Right ventricle myocardium superior (tissue), 1 donor: ENCODE results near the gene CDC42BPA. TPM values are rescaled to one million over a fixed set of nuclear protein-coding genes. Genes with fewer than 3 reads are reported as not detected.

Experiments used
- ATAC-seq: fragments of 200-7000 bp; cut with Tn5 transposase; one replicate; pipeline ENCODE4 v1.9.1; 2020; ENCODE audit warnings: mild to moderate bottlenecking; ENCODE audit not compliant: poor library complexity
- DNase-seq: peaks from one replicate; pipeline ENCODE4 v3.0.0-alpha.2; 2020
- intact Hi-C: fragments of 100-400 bp; cut with DNase I; formaldehyde crosslinking; loops from one replicate; pipeline ENCODE4 v1.11.2; 2022
- total RNA-seq: library from RNA; stranded (reverse); fragmentation: NEBNext Ultra II Directional; extraction: Animal tissue kit (Norgen Biotek cat#: 25700); gene quantifications from one replicate; pipeline ENCODE4 v1.2.1, GENCODE V29; 2021
- donor health status: DM: no; HTN: yes; CAD: no; lungs with severe emphysema.

The CDC42BPA gene
- total RNA-seq, 1 donor from 2014 or later = 40.5 TPM

DNA sequence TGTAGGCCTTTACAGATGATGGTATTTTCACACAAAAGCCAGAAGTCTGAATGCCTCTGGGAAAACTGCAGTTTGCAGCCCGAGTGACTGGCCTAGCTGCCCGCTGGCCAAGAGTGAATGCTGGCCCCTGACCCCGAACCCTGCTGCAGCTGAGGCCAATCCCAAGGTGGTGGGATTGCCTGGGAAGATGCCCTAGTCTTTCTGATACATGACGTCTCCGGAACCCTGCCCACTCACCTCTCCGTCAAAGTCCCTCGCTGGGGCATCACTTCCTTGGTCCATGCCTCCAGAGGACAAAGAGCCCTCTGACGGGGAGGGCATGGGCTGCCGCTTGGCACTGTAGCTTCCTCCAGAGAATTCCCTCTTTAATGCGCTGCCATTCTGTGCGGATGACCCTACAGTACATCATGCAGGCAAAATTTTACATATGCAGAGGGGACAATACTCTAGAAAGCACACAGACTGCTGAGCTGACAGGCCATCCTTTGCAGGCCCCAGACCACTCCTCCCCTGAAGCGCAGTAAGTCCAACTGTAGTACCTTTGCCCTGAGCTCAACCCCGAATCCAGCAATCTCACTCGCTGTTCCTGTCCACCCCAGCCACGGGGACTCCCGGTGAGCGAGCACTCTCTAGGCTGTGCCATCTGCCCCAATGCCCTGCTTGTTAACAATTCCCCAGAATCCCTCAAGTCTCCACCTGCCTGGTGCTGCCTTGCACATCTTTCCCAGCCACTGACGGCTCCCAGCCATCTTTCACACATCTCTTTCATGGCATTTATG, 323.5 kb downstream of the CDC42BPA start:
- ATAC-seq (no peak), DNase-seq (no peak)
- intact Hi-C loops = no loop called here

DNA sequence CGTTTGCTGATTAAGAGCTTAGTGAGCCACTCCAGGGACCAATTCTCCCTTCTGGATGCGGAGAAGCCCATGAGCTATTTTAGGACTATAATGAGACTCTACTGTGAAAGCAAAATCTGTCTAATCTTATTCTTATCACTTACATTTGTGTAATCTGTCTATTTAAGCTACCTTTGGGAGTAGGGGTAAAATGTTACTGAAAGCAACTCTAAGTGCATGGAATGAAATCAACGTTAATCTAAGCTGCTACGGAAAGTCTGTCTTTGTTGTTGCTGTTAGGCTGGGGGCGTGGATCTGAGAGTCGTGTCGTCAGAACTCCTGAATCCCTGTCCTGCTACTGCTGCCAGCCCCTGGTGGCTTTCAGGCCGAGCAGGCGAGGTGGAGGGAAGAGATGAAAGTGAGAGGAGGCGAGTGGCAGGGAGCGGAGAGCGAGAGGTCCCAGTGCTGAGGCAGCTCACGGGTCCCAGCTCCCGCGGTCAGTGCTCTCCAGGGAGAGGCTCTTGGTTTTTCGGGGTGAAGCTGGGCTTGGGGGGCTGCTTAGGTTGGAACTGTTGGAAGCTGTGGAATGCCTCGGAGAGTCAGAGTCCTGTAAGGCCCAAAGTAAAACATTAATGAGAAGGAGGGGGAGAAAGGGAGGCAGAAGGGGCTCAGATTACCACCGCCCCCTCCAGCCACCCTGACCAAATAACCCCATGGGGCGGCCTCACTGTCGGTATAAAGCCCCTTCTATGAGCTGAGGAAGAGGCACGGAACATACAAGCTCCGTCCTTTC, 324.3 kb downstream of the CDC42BPA start:
- ATAC-seq (peak; percentile 56), DNase-seq (peak; percentile 45)
- intact Hi-C loops = no loop called here

DNA sequence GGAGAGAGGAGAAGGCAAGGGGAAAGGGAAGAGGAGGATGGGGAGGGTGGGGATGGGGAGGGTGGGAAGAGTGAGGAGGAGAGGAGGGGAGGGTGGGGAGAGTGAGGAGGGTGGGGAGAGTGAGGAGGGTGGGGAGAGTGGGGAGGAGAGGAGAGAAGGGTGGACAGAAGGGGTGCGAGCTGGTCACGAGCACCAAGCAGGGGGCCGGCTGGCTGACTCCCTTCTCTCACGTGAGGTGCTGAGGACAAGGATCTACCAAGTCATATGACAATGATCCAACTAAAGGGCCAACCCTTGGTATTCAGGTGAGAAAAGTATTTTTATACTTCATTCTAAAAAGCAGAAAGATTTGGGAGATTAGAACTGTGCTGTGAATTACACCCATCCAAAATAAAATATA, 326.4 kb downstream of the CDC42BPA start:
- DNase-seq = no peak
- intact Hi-C loops = no loop called here
- no peak for ATAC-seq

DNA sequence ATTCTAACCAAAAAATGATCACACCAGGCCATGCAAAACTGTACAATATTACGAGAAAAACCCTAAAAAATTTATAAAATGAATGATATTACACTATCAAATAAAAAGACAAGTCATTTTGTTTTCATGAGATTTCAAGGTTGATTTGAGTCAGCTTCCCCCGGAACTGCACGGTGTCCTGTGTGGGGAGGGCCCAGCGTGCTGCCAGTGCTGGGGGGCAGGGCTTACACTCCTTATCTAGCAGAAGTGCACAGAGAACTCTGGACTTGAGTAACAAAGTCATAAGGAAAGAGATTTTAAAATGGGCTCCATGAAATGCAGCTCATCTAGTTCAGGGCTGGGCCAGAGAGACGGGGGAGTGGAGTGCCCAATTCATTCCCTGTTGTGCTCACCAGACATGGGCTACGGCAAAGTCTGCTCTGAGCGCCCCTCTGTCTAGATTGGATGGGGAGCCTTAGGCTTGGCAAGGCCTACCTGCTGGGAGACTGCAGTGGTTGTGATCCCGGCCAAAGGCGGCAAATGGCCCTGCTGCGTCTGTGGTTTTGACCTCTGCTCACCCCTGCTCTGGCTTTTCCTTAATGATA, 328.1 kb downstream of the CDC42BPA start:
- peak; percentile 20 for ATAC-seq
- intact Hi-C loops = no loop called here

DNA sequence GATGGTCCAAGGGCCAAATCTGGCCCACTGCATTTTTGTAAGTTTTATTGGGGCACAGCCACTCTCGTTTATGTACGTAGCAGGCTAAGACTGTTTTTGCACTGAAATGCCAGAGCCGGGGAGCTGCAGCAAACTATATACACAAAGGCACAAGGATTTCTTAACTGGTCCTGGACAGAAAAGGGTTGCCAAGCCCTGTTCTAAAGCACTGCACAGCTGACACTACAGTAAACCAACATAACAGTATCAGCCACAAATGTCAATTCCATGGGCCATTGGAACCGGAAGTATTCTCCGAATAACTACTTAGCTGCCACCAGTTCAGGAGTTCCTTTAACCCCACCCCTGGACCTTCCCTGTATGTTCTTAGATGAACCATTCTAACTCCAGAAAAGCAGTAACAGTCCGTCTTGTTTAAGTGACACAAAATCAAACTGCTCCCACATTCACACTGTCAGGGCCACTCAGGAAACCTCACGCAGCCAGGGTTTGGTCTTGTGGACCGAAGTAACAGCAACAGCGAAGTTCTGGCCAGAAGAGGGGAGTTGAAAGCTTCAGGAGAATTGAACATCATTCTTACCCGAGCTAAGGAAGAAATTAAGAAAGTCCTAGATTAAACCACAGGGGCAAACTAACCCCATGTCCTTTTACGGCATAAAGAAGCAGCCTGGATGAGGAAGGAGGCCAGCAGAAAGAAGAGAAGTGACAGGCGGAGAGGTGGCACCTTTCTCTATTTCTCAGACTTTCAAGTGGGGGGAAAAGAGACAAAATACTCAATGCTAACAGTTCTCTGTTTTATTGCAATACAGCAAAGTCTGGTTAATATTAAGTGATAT, 329.0 kb downstream of the CDC42BPA start:
- intact Hi-C loops = no loop called here
- ATAC-seq = no peak
- DNase-seq = no peak

More for the DNA sequence above, 328.1 kb downstream of the CDC42BPA start:
- peak; percentile 61 for DNase-seq

DNA sequence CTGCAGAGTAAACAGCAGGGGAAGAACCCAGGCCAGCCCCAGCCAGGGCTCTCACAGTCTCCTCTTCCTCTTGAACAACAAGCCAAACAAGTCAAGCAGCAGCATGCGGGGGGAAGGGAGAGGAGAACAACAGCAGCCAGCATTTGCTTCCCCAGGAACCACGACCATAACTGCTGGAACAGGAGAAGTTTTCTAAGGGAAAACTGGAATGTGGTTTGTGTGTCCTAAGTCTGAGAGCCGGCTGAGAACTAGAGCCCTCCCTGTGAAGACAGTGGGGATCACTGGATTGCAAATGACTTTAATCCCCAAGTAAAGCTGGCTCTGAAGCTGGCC, 330.0 kb downstream of the CDC42BPA start:
- peak; percentile 15 for ATAC-seq
- no peak for DNase-seq
- intact Hi-C loops = no loop called here

DNA sequence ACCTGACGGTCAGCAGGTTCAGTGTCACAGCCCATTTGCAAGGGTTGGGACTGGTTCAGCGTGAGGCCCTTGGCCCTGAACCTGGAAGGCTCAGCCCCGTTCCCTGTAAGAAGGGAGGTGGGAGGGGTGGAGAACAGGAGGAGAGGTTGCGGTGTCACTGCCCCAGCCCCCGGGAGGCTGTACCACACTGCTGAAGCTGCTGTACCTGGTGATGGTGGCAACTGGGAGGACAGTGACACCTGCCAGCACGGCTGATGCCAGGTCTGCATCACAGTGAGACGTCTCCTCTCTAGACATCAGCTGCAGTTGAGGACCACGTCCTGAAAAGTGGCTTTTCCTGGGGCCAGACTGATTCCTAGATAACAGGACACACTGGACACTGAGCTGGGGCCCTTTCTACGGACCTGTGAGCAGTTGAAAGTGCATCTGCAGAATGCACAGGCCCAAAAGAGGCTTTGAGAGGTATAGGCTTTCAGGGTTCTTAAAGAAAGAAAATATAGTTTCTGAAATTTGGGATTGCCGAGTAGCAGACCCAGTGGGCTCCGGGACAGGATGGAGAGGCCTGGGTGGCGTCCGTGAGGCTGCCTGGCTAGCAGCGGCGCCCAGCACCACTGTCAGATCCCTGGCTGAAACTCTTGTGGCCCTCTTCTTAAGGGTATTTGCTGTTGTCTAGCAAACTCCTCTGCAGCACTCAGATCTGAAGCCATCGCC, 330.5 kb downstream of the CDC42BPA start:
- intact Hi-C loops = no loop called here
- ATAC-seq = no peak
- no peak for DNase-seq

DNA sequence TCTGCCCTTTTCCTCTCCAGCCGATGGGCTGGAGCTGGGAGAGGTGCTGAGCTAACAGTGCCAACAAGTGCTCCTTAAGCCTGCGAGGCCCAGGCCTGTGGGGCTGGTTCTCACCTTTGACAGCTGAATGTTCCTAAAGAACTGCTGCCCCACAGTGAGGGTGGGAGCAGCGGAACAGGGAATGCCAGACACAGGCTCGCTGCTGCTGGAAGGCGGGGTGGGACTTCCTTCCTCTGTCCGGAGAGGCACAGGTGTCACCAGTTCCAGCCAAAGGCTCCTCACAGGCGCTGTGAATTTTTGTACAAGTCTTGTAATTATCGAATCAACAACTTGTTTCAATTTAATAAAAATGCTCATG, 331.1 kb downstream of the CDC42BPA start:
- DNase-seq (peak; percentile 45), ATAC-seq (no peak)
- intact Hi-C loops = no loop called here

DNA sequence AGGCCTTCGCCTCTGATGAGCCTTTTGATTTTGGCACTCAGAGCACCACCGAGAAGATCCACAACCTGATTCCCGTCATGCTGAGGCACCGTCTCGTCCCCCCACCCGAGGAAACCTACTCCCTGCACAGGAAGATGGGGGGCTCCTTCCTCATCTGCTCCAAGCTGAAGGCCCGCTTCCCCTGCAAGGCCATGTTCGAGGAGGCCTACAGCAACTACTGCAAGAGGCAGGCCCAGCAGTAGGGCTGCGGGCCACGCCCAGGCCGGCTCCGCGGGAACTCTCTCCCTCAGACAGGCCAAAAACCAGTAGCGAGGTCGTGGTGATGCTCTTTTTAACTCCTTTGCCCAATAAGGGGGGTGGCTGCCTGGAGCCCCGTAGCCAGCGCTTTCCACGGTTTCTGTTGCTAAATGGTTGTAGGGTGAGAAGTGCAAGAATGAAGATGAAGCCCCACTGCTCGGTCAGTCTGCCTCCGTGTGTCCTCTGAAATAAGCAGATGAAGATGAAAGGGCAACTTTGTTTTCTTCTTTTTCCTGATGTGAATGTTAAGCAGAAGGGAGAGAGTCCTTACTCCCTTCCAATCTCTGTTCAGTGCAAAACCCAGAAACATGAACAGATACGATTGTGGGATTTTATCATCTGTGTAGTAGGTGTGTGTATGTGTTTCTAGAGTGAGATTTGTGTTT, 331.7 kb downstream of the CDC42BPA start:
- ATAC-seq (no peak), DNase-seq (peak; percentile 41)
- intact Hi-C loops = no loop called here

DNA sequence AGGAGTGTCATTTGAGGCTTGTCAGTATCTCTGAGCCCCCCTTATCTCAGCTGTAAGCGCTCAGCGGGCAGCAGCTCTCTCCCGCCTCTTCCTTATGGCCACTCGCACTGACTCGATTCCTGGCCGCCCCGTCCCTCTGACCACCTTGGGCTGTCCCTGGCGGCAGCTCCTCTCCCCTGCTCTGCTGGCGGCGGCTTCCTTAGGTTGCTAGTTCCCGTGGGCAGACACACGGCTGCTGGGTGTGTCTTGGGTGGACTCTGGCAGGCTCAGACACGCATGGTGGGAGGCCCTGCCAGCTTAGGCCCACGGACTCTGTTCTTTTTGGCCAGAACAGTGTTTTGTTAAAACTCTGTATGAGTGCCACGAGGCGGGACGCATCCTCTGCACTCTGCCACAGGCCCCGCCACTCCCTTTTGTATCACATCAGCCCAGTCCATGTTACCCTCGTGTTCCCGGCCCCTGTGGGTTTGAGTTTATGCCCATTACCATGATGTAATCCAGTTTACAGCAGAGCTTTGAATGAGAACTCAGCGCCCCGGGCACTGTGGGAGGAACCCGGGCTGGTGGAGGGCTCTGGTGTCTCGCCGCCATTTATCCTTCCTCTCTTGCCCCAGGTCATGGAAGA, 332.3 kb downstream of the CDC42BPA start:
- DNase-seq (peak; percentile 71), ATAC-seq (peak; percentile 34)
- intact Hi-C loops = no loop called here

DNA sequence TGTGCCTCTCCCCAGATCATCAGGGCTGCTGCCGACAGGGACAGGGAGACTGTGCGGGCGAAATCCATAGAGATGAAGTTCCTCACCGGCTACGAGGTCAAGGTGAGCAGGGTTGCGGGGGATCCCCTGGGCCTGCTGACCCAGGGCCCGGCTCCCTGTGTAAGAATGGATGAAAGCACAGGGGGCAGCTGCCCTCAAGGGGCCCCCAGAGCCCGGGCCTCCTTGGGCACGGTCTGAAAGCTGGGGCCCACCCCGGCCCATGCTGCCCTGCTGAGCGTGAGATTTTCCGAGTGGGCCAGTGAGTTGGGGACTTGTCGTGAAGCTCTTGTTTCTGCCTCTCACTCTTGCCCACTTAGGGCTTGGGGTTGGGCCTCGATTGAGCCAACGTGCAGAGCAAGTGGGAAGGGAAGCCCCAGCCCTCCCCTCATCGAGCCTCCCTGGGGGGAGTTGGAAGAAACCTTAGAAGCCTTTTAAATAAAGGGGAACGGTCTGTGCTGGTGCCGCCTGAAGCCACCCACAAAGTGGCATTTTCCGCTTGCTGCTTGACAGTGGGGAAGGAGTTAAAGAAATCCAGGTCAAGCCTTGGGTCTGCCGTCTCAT, 333.0 kb downstream of the CDC42BPA start:
- no peak for DNase-seq
- ATAC-seq = no peak
- intact Hi-C loops = no loop called here

DNA sequence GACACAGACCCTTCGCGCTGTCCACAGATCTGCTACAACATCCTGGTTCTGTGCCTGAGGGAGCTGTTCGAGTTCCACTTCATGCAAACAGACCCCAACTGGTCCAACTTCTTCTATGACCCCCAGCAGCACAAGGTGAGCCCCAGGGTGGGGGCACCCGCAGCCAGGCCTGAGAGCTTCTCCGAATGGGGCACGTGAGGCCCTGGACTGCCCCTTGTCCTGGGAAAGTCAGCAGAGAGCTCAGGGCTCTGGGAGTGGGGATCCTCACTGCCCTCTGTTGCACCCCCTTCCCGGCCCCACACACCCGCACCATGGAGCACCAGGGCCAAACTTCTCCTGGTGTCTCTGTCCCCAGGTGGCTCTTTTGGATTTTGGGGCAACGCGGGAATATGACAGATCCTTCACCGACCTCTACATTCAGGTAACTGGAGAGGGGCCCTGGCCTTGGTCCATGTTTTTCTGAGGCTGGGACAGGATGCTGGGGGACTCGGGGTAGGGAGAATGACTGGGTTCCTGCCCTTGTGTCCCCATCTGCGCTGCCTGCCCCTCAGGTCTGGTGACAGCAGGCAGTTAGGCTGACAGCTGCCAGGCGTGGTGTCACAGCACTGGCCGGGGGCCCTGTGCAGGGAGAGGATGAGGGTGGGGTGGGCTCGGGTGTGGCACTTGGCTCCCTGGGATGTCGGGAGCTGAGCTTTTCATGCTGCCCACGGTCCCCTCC, 333.6 kb downstream of the CDC42BPA start:
- ATAC-seq (peak; percentile 27), DNase-seq (no peak)
- intact Hi-C loops = no loop called here

DNA sequence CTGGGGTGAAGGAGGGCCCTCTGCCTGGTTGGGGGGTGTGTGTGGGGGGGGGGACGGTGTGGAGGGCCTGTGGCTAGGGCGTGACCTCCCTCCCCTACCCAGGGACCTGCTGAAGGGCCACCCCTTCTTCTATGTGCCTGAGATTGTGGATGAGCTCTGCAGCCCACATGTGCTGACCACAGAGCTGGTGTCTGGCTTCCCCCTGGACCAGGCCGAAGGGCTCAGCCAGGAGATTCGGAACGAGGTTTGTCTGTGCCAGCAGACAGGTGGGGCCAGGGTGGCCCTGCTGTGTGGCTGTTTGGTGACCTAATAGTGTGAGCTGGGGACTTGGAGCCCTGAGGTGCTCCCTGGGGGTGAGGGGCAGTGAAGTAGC, 334.3 kb downstream of the CDC42BPA start:
- intact Hi-C loops = no loop called here
- DNase-seq (no peak), ATAC-seq (no peak)

DNA sequence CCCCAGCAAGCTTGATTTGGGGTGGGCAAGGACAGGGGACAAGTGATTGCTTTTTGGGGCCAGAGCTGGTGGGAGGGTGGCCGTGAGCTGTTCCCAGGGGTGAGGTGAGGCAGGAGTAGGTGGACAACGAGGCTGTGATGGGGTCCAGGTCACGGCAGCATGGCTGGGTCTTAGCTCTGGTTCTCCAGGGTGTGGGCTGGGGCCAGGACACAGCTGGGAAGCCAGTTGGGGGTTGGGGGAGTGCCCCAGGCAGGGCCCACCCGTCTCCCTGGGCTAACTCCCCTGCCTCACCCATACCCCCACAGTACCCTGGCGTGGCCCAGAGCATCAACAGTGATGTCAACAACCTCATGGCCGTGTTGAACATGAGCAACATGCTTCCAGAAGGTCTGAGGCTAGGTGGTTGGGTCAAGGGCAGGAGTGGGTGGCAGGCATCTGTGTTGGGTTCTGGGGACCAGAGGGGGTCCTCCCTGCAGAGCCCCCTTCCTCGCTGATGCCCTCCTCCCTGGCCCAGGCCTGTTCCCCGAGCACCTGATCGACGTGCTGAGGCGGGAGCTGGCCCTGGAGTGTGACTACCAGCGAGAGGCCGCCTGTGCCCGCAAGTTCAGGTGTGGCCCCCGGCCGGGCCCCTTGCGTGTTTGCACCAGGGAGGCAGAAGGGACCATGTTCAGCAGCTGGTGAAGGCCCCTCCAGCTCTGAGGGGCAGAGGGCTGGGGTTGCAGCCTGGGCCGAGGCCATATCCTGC, 334.9 kb downstream of the CDC42BPA start:
- intact Hi-C loops = no loop called here

DNA sequence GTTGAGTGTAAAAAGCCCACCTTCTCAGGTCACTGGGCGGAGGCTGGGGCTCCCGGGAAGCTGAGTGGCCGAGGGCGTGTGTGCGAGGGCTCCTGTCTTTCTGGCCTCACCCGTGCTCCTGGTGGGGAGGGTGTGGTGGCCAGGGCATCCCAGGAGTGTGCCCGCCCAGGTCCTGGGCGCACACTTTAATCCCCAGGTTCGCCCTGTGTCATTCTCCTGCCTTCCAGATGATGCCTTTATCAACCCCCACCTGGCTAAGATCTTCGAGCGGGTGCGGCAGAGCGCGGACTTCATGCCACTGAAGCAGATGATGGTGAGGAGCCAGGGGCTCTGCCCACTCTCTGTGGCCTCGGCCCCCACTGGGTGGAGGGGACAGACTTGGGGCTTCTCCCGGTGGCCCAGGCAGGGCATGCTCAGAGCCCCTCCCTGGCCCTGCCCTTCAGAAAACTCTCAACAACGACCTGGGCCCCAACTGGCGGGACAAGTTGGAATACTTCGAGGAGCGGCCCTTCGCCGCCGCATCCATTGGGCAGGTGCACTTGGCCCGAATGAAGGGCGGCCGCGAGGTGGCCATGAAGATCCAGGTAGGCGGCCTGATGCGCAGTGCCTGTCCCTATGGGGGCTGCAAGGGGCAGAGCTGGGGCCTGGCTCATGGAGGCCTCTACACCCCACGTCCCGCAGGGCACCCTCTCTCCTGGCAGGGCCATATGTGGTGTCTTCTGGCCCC, 335.7 kb downstream of the CDC42BPA start:
- DNase-seq (no peak), ATAC-seq (no peak)
- intact Hi-C loops = no loop called here

More for the DNA sequence above, 334.9 kb downstream of the CDC42BPA start:
- DNase-seq (no peak), ATAC-seq (no peak)
